AG04449 (cell line): Measurements from ENCODE around the gene BHLHE41.

Experiments
- CTCF ChIA-PET: fragments of 350-600 bp; formaldehyde crosslinking; extraction: SDS; loops from one replicate; lab custom pipeline; 2021; ENCODE audit warnings: antibody characterized with exemption; lab: Yijun Ruan, JAX
- POLR2A ChIA-PET: fragments of 400-600, 350-600 bp; formaldehyde crosslinking; extraction: SDS; loops from one replicate; lab custom pipeline; 2020; ENCODE audit warnings: antibody characterized with exemption, inconsistent platforms; lab: Yijun Ruan, JAX
- DNase-seq: peaks from one replicate; pipeline ENCODE4 v3.0.0-alpha.2; 2010; ENCODE audit warnings: low read depth, low spot score
- H3K4me3 ChIP-seq: 2 replicates; pipeline ENCODE4 v1.5.1; 2011; ENCODE audit warnings: low read depth, mild to moderate bottlenecking, control low read depth, low read length
- TF ChIP-seq, protein P1 (sequence below): IDR thresholded peaks from one replicate; pipeline ENCODE4 v1.5.1; 2011; ENCODE audit warnings: mild to moderate bottlenecking, moderate library complexity, low read length, control low read depth, inconsistent platforms; ENCODE audit not compliant: insufficient read depth; ENCODE audit errors: missing control alignments

BHLHE41 gene

DNA sequence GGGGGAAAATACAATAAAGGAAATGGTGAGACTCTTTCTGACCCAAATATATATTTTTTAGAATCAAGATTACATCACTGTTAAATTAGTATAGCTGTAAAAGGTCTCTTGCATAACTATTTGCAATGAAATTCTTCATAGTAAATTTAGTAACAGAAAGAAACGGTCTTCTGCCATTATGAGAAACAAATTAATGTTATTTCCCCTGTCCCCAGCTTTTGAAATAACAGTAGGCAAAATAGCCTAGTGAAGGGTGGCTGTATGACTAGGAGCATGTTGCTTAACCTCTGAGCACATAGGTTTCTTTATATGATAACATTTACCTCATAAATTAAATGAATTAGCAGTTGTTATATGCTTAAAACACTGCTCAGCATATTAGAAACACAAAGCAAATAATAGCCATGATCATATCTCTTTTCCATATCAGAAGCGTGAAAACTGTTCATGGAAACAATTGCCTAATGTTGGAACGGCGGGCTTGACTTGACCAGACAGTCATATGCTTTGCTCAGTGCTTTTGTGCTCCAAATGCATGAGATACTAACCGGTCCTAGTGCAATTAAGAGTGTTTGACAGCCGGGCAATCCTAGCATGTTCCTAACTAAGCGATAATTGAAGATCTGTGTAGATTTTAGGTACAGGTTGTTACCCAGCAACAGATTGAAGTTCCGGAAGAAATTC, 24.0 kb downstream of the BHLHE41 start:
- DNase-seq: no peak
- no peak overlapping the region for H3K4me3 ChIP-seq
- CTCF ChIA-PET: interaction anchor here (0.7 to 2.2 kb wide), 6 partner anchors 9 to 557 kb away, joined by 3 to 8 read pairs (median 4); no protein-coding TSS in a partner anchor
- TF ChIP-seq, protein P1, sequence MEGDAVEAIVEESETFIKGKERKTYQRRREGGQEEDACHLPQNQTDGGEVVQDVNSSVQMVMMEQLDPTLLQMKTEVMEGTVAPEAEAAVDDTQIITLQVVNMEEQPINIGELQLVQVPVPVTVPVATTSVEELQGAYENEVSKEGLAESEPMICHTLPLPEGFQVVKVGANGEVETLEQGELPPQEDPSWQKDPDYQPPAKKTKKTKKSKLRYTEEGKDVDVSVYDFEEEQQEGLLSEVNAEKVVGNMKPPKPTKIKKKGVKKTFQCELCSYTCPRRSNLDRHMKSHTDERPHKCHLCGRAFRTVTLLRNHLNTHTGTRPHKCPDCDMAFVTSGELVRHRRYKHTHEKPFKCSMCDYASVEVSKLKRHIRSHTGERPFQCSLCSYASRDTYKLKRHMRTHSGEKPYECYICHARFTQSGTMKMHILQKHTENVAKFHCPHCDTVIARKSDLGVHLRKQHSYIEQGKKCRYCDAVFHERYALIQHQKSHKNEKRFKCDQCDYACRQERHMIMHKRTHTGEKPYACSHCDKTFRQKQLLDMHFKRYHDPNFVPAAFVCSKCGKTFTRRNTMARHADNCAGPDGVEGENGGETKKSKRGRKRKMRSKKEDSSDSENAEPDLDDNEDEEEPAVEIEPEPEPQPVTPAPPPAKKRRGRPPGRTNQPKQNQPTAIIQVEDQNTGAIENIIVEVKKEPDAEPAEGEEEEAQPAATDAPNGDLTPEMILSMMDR: no peak
- POLR2A ChIA-PET: no interaction called here

- DNase-seq: no peak
- TF ChIP-seq, protein P1: peak; percentile 86
- ChIA-PET POLR2A (no interaction called here), CTCF (interaction anchor here (0.7 to 4.4 kb wide), 30 partner anchors 8 to 1228 kb away, joined by 3 to 19 read pairs (median 5); partner anchors contain the start of genes BHLHE41 and SSPN)
- no peak overlapping the region for H3K4me3 ChIP-seq
Observed at GRCh38 chr12:26097046-26097878, 27.6 kb downstream of the BHLHE41 start.

DNA sequence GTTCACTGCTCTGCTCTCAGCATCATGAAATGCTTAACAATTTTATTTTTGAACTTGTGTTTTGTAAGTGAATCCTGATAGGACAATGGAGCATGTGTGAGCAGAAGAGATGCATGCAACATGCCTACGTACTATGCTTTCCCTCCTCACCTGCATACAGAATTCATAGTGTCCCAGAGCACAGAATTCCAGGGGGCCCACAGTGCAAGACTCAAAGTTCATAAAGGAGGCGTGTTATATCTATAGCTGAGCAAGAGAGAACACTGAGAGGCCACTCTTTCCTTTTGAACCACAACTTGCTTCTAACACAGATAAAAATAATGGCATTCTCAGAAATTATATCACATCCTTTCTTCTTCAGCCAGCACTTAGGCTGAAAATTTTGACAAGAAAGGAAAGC, 28.8 kb downstream of the BHLHE41 start:
- ChIA-PET POLR2A (no interaction called here), CTCF (interaction anchor here (1.0 to 4.4 kb wide), 9 partner anchors 8 to 726 kb away, joined by 3 to 19 read pairs (median 9); no protein-coding TSS in a partner anchor)
- TF ChIP-seq, protein P1: no peak

GRCh38 chr12:26095186-26095585, 29.7 kb downstream of the BHLHE41 start:
- ChIA-PET POLR2A (no interaction called here), CTCF (interaction anchor here (0.6 to 4.4 kb wide), 7 partner anchors 24 to 937 kb away, joined by 3 to 19 read pairs (median 5); no protein-coding TSS in a partner anchor)
- no peak overlapping the region for H3K4me3 ChIP-seq
- TF ChIP-seq, protein P1: no peak
- DNase-seq: no peak

More for the DNA sequence above, 28.8 kb downstream of the BHLHE41 start:
- H3K4me3 ChIP-seq: no peak overlapping the region
- DNase-seq: no peak

- ChIA-PET CTCF (interaction anchor here (1.0 to 2.7 kb wide), 6 partner anchors 10 to 656 kb away, joined by 3 to 10 read pairs (median 4); partner anchors contain the start of gene RASSF8), POLR2A (no interaction called here)
- TF ChIP-seq, protein P1: no peak
- no peak for DNase-seq
- H3K4me3 ChIP-seq: no peak overlapping the region
Observed at GRCh38 chr12:26092346-26093105, 32.3 kb downstream of the BHLHE41 start.
